Activated gamma-delta T cell (primary cell): ENCODE data around the gene KRT81.
"Not testable (repeated sequence)": the region's sequence is repeated elsewhere in the genome, so short reads cannot be mapped to it uniquely, and the experiment has no call there.

ENCODE experiments used
- DNase-seq: peaks from one replicate; lab custom pipeline; 2025; lab: John Stamatoyannopoulos, UW

Gene KRT81

GRCh38 chr12:52241205-52241842 lies 50.0 kb downstream of the KRT81 start:
- DNase-seq, result no peak

- DNase-seq, result not testable (repeated sequence)
These were observed 51.1 kb downstream of the KRT81 start for GRCh38 chr12:52240247-52240646.

DNA sequence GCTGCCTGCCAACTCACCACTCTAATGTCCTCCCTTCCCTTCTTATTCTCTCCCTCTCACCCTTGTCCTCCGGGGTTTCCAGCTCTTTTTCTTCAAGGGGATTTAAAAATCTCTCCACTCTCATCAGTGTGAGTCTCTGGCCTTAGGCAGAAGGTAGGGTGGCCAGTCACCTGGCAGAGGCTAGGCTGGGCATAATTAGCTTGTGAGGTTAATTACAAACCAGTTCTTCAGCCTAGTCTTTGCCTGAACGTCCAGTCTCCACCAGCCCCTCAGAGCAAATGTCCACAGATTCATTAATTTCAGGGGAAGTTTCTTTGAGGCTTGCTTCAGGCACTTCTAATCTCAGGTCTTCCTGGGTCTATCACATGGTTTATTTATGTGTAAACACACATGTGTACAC lies 51.6 kb downstream of the KRT81 start:
- DNase-seq, result no peak

- no peak for DNase-seq
These were observed 52.3 kb downstream of the KRT81 start for GRCh38 chr12:52238916-52239646.

DNA sequence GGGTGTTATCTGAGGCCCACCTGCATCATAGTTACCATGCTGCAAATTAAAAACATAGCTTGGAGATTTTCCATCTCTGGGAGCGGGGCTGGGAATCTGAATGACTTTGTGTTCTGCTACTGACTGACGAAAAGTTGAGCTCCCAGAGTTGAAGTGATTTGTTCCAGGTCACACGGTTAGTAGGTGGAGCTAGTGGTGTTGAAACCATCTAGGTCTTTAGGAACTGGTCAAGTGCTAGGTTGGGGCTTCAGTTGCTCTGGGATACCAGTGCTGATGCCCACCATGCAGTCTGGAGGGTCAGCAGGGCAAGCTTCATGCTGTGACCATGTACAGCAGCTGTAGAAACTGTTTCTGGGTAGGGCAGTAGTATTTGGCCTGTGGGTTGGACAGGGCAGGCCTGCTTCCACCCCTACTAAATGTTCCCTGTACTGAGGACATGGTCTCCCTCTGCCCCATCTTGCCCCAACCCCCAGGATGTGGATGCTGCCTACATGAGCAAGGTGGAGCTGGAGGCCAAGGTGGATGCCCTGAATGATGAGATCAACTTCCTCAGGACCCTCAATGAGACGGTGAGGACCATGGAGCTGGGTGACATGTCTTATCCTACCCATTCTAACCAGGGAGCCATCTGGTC lies 53.0 kb downstream of the KRT81 start:
- DNase-seq, result no peak

DNA sequence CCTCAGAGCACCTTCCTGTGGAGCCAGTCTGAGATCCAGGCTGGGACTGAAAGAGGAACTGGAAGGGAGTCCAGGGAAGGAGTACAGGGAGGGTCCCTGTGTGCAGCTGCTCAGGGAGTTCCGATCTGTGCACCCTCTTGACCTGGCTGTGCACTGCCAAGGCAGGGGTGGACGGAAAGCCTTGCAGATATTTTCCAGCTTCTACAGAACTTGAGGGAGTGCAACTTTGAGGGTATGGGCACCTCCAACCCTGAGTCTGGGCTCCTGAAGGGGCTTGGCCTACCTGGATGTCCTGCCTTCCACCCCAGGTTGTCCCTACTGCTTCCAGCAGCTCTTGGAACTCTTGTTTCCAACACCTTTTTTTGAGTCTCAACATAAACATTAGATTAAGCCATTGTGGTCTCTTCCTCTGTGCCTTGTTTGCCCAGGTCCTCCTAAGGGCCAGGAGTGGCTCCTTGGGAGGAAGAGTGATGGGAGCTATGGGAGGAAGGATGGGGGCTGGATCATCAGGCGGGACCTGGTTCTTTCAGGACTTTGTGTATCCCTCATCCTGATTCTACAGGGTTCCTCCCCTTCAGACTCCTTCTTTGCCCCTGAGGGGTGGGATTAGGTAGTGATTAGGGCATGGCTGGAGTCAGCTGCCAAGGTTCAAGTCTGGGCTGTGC lies 54.8 kb downstream of the KRT81 start:
- no peak for DNase-seq
